ENCODE measurements around the gene MAN1A1. TPM values are rescaled to one million over a fixed set of nuclear protein-coding genes. Genes with fewer than 3 reads are reported as not detected.

MAN1A1 gene
- total and polyA plus RNA-seq, 2 of the 4 experiments (the other 2 are of a cell fraction): 5.9 to 6.4 TPM

- Histone ChIP-seq H3K56ac (ENCODE audit: extremely low read depth, insufficient read depth, low read length) (no peak overlapping the region), H2BK5ac (ENCODE audit: low read depth, low read length, poor library complexity, severe bottlenecking) (no peak overlapping the region), H3K14ac (replicated peaks; ENCODE audit: low read depth, low read length) (no peak overlapping the region), H3K36me3 (ENCODE audit: control insufficient read depth, insufficient read depth, low read length) (no peaks in the 10 kb centered on the region), H2BK20ac (ENCODE audit: low read depth, low read length) (no peak overlapping the region), H3K9me1 (ENCODE audit: insufficient read depth, low read length) (0 out of 2 replicates have a peak, but pooled peaks cover 2% of the 10 kb centered on the region), H3K18ac (ENCODE audit: low read depth, low read length) (no peak overlapping the region), H4K20me1 (ENCODE audit: insufficient read depth, low read length) (no peaks in the 10 kb centered on the region), H3K9ac (ENCODE audit: low read depth, low read length) (no peak overlapping the region), H2AK9ac (replicated peaks; ENCODE audit: low read depth, low read length, poor library complexity) (no peak overlapping the region), H3K9me3 (ENCODE audit: control insufficient read depth, insufficient read depth, low read length) (no peaks in the 10 kb centered on the region), H3K4me2 (ENCODE audit: low read depth, low read length) (no peak overlapping the region), H3K4me3 (ENCODE audit: insufficient read depth, low read depth, low read length) (no peak overlapping the region), H3K4me1 (ENCODE audit: control insufficient read depth, insufficient read depth, low read length) (no peaks in the 10 kb centered on the region), H4K8ac (ENCODE audit: low read depth in 2 of 2, low read length in 2 of 2) (no peak overlapping the region), H2AK5ac (ENCODE audit: low read depth, low read length) (no peak overlapping the region), H3K79me1 (ENCODE audit: low read depth in 1 of 2, low read length in 2 of 2) (no peaks in the 10 kb centered on the region), H4K91ac (ENCODE audit: insufficient read depth, low read depth, low read length) (no peak overlapping the region), H3K27ac (ENCODE audit: insufficient read depth, low read length) (no peak overlapping the region), H2BK120ac (ENCODE audit: low read depth, low read length) (no peak overlapping the region), H4K5ac (ENCODE audit: low read depth, low read length) (no peak overlapping the region), H2BK15ac (ENCODE audit: low read depth, low read length) (no peak overlapping the region), H2AFZ (replicated peaks; ENCODE audit: low read length, poor library complexity) (no peak overlapping the region), H3K23ac (ENCODE audit: low read depth, low read length) (no peak overlapping the region), H3K27me3 (ENCODE audit: control insufficient read depth, insufficient read depth, low read length) (no peaks in the 10 kb centered on the region), H3K4ac (ENCODE audit: low read depth, low read length) (no peak overlapping the region)
- no peak for ATAC-seq (ENCODE audit: low read depth)
- TF ChIP-seq SMC3 (IDR thresholded peaks at IDR 0.05; ENCODE audit: low read depth, low read length): no peak
- TF ChIP-seq MAZ (IDR thresholded peaks at IDR 0.05; ENCODE audit: borderline replicate concordance, low read depth, low read length): no peak
- in situ Hi-C loops (cut with MboI; ENCODE audit: low sequenced_read_pairs): no loop called here
- no peak for DNase-seq
- ChIA-PET POLR2A (ENCODE audit: unreplicated experiment) (no interaction called here), CTCF (no interaction called here)
- intact Hi-C loops (cut with micrococcal nuclease): no loop called here
- WGBS, 2 experiments (ENCODE audit: extremely low coverage in 2 of 2, insufficient read length in 1 of 2): no CpG with 5 or more reads among the region's 5 CpGs
- dilution Hi-C loops (cut with HindIII; ENCODE audit: low sequenced_read_pairs, unreplicated experiment): no loop called here
- BruUV-seq (replicated peaks): no TSS peak
Observed at GRCh38 chr6:119186490-119186889, 163.1 kb downstream of the MAN1A1 start.
